GM21528 (cell line): ENCODE measurements around the gene METTL13.

ENCODE experiments used
- ATAC-seq: cut with Tn5 transposase; IDR thresholded peaks from one replicate; pipeline ENCODE4 v1.9.1; 2021; ENCODE audit warnings: mild to moderate bottlenecking, moderate library complexity; ENCODE audit not compliant: unreplicated experiment, low FRiP score

The METTL13 gene

GRCh38 chr1:171781176-171781875 lies at the start of gene METTL13:
METTL13 (plus strand) TSS chr1:171781660; CDS start chr1:171781968, 308 bp downstream.
- ATAC-seq, result peak; percentile 99

GRCh38 chr1:171736196-171736595 lies 45.3 kb upstream of the METTL13 start:
- no peak for ATAC-seq

GRCh38 chr1:171738911-171739310 lies 42.5 kb upstream of the METTL13 start:
- no peak for ATAC-seq

GRCh38 chr1:171739656-171740055 lies 41.8 kb upstream of the METTL13 start:
- ATAC-seq, result no peak

GRCh38 chr1:171740356-171740863 lies 41.0 kb upstream of the METTL13 start:
- no peak for ATAC-seq

- ATAC-seq, result peak; percentile 23
These were observed 40.2 kb upstream of the METTL13 start for GRCh38 chr1:171740987-171741871.

GRCh38 chr1:171741872-171742576 lies 39.4 kb upstream of the METTL13 start, which contains the start of gene VAMP4:
VAMP4 (minus strand) TSS chr1:171742065; CDS start chr1:171738414, 3,651 bp downstream.
- peak; percentile 96 for ATAC-seq

- ATAC-seq, result no peak
These were observed 38.9 kb upstream of the METTL13 start for GRCh38 chr1:171742577-171742922.

GRCh38 chr1:171743081-171743870 lies 38.2 kb upstream of the METTL13 start:
- no peak for ATAC-seq

GRCh38 chr1:171744986-171745385 lies 36.5 kb upstream of the METTL13 start:
- no peak for ATAC-seq

GRCh38 chr1:171748651-171749050 lies 32.8 kb upstream of the METTL13 start:
- ATAC-seq, result no peak

GRCh38 chr1:171751221-171751620 lies 30.2 kb upstream of the METTL13 start:
- ATAC-seq, result no peak

GRCh38 chr1:171753182-171753581 lies 28.3 kb upstream of the METTL13 start:
- ATAC-seq, result no peak

- no peak for ATAC-seq
These were observed 27.6 kb upstream of the METTL13 start for GRCh38 chr1:171753685-171754352.

GRCh38 chr1:171754353-171754705 lies 27.1 kb upstream of the METTL13 start:
- ATAC-seq, result no peak

GRCh38 chr1:171754971-171755370 lies 26.5 kb upstream of the METTL13 start:
- ATAC-seq, result no peak

GRCh38 chr1:171756856-171757255 lies 24.6 kb upstream of the METTL13 start:
- ATAC-seq, result no peak

GRCh38 chr1:171758011-171758410 lies 23.4 kb upstream of the METTL13 start:
- no peak for ATAC-seq

- ATAC-seq, result no peak
These were observed 19.3 kb upstream of the METTL13 start for GRCh38 chr1:171762143-171762563.

- no peak for ATAC-seq
These were observed 17.7 kb upstream of the METTL13 start for GRCh38 chr1:171763764-171764163.
